ENCODE data around the gene KMT2E. TPM values are rescaled to one million over a fixed set of nuclear protein-coding genes. Genes with fewer than 3 reads are reported as not detected.

Gene KMT2E
- total RNA-seq, 1 experiment from 2014 or later, result 63.9 TPM

DNA sequence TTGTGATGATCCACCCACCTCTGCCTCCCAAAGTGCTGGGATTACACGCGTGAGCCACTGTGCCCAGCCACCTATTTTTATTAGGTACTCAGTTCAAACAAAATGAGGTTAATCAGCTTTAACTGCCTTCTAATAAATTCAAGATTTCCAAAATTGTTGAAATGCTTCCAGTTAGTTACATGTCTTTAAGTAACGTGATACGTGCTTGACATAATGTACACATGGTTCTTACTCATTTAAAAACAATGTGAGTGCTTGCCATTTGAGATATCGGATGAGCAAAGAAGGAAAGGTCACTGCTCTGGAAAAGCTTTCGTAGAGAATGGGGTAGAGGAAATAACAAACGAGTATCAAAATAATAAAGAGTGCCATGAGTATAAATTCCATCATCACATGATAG lies 83.6 kb downstream of the KMT2E start:
- CTCF ChIA-PET, result no interaction called here
- POLR2A ChIA-PET (ENCODE audit: low non-redundant PET), result no interaction called here
- no peak overlapping the region for H3K27ac ChIP-seq (ENCODE audit: low read depth, low read length, poor library complexity, severe bottlenecking)

DNA sequence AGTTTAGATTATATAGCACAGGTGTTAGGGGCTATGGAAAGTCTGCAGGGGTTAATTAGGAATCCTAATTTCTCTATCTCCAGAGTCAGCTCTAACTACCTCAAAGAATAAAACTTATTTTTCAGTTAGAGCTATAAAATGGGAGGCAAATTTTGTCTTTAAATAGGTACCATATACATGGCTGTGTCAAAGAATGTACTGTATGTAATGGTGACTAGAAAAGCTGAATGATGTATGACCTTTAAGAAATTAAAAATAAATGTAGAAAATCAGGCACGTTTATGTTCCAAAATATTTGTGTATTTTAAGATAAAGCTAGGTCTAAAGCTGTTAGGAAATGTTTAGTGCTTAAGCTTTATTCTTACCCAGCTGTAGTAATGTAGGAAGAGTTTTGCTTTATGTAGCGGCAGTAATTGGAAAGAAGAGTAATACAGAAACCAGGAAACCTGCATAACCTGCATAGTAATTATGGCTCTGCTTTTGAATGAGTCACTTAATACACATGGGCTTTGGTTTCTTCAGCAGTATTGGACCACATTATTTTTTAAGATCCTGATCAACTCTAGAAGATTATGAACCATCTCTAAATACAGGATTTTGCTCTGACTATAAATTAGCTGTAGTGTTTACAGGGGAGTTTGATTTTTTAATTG lies 85.0 kb downstream of the KMT2E start:
- H3K4me3 ChIP-seq (ENCODE audit: low read depth, low read length, poor library complexity, severe bottlenecking), result no peak overlapping the region
- H3K27me3 ChIP-seq (replicated peaks; ENCODE audit: insufficient read depth, low read depth, low read length, poor library complexity), result no peaks in the 10 kb centered on the region
- no peaks in the 10 kb centered on the region for H3K4me1 ChIP-seq (ENCODE audit: insufficient read depth, low read length, poor library complexity, severe bottlenecking)
- POLR2A ChIA-PET (ENCODE audit: low non-redundant PET), result no interaction called here
- DNase-seq (ENCODE audit: low spot score), result no peak
- TF ChIP-seq EZH2 (IDR thresholded peaks at IDR 0.05; ENCODE audit: borderline replicate concordance, low read depth, low read length, poor library complexity, severe bottlenecking), result no peak
- TF ChIP-seq, protein P1, sequence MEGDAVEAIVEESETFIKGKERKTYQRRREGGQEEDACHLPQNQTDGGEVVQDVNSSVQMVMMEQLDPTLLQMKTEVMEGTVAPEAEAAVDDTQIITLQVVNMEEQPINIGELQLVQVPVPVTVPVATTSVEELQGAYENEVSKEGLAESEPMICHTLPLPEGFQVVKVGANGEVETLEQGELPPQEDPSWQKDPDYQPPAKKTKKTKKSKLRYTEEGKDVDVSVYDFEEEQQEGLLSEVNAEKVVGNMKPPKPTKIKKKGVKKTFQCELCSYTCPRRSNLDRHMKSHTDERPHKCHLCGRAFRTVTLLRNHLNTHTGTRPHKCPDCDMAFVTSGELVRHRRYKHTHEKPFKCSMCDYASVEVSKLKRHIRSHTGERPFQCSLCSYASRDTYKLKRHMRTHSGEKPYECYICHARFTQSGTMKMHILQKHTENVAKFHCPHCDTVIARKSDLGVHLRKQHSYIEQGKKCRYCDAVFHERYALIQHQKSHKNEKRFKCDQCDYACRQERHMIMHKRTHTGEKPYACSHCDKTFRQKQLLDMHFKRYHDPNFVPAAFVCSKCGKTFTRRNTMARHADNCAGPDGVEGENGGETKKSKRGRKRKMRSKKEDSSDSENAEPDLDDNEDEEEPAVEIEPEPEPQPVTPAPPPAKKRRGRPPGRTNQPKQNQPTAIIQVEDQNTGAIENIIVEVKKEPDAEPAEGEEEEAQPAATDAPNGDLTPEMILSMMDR (conservative IDR thresholded peaks at IDR 0.05; ENCODE audit: low read depth, low read length), result no peak
- intact Hi-C loops (cut with micrococcal nuclease; ENCODE audit: unreplicated experiment), result no loop called here
- no peak overlapping the region for H3K27ac ChIP-seq (ENCODE audit: low read depth, low read length, poor library complexity, severe bottlenecking)
- H3K36me3 ChIP-seq (ENCODE audit: insufficient read depth, low read length, poor library complexity, severe bottlenecking), result peaks cover 37% of the 10 kb centered on the region
- BruUV-seq (replicated peaks), result no TSS peak
- CTCF ChIA-PET, result no interaction called here
- H3K9me3 ChIP-seq (ENCODE audit: low read depth, low read length, poor library complexity, severe bottlenecking), result no peaks in the 10 kb centered on the region

More for the DNA sequence above, 83.6 kb downstream of the KMT2E start:
- Histone ChIP-seq H3K27me3 (replicated peaks; ENCODE audit: insufficient read depth, low read depth, low read length, poor library complexity) (no peaks in the 10 kb centered on the region), H3K9me3 (ENCODE audit: low read depth, low read length, poor library complexity, severe bottlenecking) (no peaks in the 10 kb centered on the region), H3K36me3 (ENCODE audit: insufficient read depth, low read length, poor library complexity, severe bottlenecking) (peaks cover 28% of the 10 kb centered on the region), H3K4me3 (ENCODE audit: low read depth, low read length, poor library complexity, severe bottlenecking) (no peak overlapping the region), H3K4me1 (ENCODE audit: insufficient read depth, low read length, poor library complexity, severe bottlenecking) (no peaks in the 10 kb centered on the region)
- DNase-seq (ENCODE audit: low spot score), result peak; percentile 33
- TF ChIP-seq EZH2 (IDR thresholded peaks at IDR 0.05; ENCODE audit: borderline replicate concordance, low read depth, low read length, poor library complexity, severe bottlenecking), result no peak
- TF ChIP-seq, protein P1 (conservative IDR thresholded peaks at IDR 0.05; ENCODE audit: low read depth, low read length), result no peak
- intact Hi-C loops (cut with micrococcal nuclease; ENCODE audit: unreplicated experiment), result no loop called here
- BruUV-seq (replicated peaks), result no TSS peak

DNA sequence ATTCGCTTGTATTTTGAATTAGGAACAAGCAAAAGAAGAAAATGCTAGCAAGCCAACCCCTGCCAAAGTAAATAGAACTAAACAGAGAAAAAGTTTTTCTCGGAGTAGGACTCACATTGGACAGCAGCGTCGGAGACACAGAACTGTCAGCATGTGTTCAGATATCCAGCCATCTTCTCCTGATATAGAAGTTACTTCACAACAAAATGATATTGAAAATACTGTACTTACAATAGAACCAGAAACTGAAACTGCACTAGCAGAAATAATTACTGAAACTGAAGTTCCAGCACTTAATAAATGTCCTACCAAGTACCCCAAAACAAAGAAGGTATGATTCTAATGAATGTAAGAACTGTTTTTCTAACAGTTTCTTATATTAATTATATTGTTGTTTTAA lies 87.9 kb downstream of the KMT2E start:
- peaks cover 60% of the 10 kb centered on the region for H3K36me3 ChIP-seq (ENCODE audit: insufficient read depth, low read length, poor library complexity, severe bottlenecking)
- DNase-seq (ENCODE audit: low spot score), result no peak
- H3K4me1 ChIP-seq (ENCODE audit: insufficient read depth, low read length, poor library complexity, severe bottlenecking), result peaks cover 12% of the 10 kb centered on the region
- intact Hi-C loops (cut with micrococcal nuclease; ENCODE audit: unreplicated experiment), result no loop called here
- H3K9me3 ChIP-seq (ENCODE audit: low read depth, low read length, poor library complexity, severe bottlenecking), result no peaks in the 10 kb centered on the region
- ChIA-PET POLR2A (ENCODE audit: low non-redundant PET) (no interaction called here), CTCF (no interaction called here)
- no peak overlapping the region for H3K27ac ChIP-seq (ENCODE audit: low read depth, low read length, poor library complexity, severe bottlenecking)
- TF ChIP-seq, protein P1 (conservative IDR thresholded peaks at IDR 0.05; ENCODE audit: low read depth, low read length), result no peak
- no peak for TF ChIP-seq EZH2 (IDR thresholded peaks at IDR 0.05; ENCODE audit: borderline replicate concordance, low read depth, low read length, poor library complexity, severe bottlenecking)
- no peaks in the 10 kb centered on the region for H3K27me3 ChIP-seq (replicated peaks; ENCODE audit: insufficient read depth, low read depth, low read length, poor library complexity)
- H3K4me3 ChIP-seq (ENCODE audit: low read depth, low read length, poor library complexity, severe bottlenecking), result no peak overlapping the region
- BruUV-seq (replicated peaks), result TSS peak; percentile 13
